CD4-positive, alpha-beta T cell treated with Interleukin-17A for 1 hour (primary cell): ENCODE measurements around the gene ENPP1.
"Not testable (repeated sequence)": the region's sequence is repeated elsewhere in the genome, so short reads cannot be mapped to it uniquely, and the experiment has no call there.

ENCODE experiments used
- DNase-seq: peaks from one replicate; pipeline ENCODE4 v3.0.0-alpha.2; 2020

The ENPP1 gene

GRCh38 chr6:131885237-131885636 lies 77.4 kb downstream of the ENPP1 start:
- DNase-seq = no peak

GRCh38 chr6:131886517-131886916 lies 78.7 kb downstream of the ENPP1 start:
- DNase-seq = no peak

- DNase-seq = no peak
Measured at GRCh38 chr6:131890091-131890490, 82.3 kb downstream of the ENPP1 start.

GRCh38 chr6:131893198-131893597 lies 85.4 kb downstream of the ENPP1 start:
- no peak for DNase-seq

- no peak for DNase-seq
Measured at GRCh38 chr6:131894493-131895424, 86.9 kb downstream of the ENPP1 start.

GRCh38 chr6:131897050-131897435 lies 89.2 kb downstream of the ENPP1 start:
- no peak for DNase-seq

GRCh38 chr6:131897621-131898020 lies 89.8 kb downstream of the ENPP1 start:
- no peak for DNase-seq

- no peak for DNase-seq
Measured at GRCh38 chr6:131898718-131899117, 90.9 kb downstream of the ENPP1 start.

- DNase-seq = no peak
Measured at GRCh38 chr6:131900231-131900630, 92.4 kb downstream of the ENPP1 start.

- not testable (repeated sequence) for DNase-seq
Measured at GRCh38 chr6:131901326-131901873, 93.6 kb downstream of the ENPP1 start.

GRCh38 chr6:131903734-131904133 lies 95.9 kb downstream of the ENPP1 start:
- DNase-seq = not testable (repeated sequence)

- DNase-seq = not testable (repeated sequence)
Measured at GRCh38 chr6:131908787-131909186, 101.0 kb downstream of the ENPP1 start.

- DNase-seq = peak; percentile 77
Measured at GRCh38 chr6:131909408-131910218, 101.8 kb downstream of the ENPP1 start.

- no peak for DNase-seq
Measured at GRCh38 chr6:131910219-131910589, 102.4 kb downstream of the ENPP1 start.

- DNase-seq = no peak
Measured at GRCh38 chr6:131910956-131911355, 103.1 kb downstream of the ENPP1 start.

GRCh38 chr6:131911951-131912350 lies 104.1 kb downstream of the ENPP1 start:
- DNase-seq = no peak

GRCh38 chr6:131914234-131914633 lies 106.4 kb downstream of the ENPP1 start:
- no peak for DNase-seq

GRCh38 chr6:131914967-131915751 lies 107.3 kb downstream of the ENPP1 start:
- peak; percentile 46 for DNase-seq

GRCh38 chr6:131916091-131916796 lies 108.4 kb downstream of the ENPP1 start:
- DNase-seq = not testable (repeated sequence)

- no peak for DNase-seq
Measured at GRCh38 chr6:131916847-131917246, 109.0 kb downstream of the ENPP1 start.

GRCh38 chr6:131917318-131917717 lies 109.5 kb downstream of the ENPP1 start:
- DNase-seq = no peak
